ENCODE results near the gene C2CD5.

DNA sequence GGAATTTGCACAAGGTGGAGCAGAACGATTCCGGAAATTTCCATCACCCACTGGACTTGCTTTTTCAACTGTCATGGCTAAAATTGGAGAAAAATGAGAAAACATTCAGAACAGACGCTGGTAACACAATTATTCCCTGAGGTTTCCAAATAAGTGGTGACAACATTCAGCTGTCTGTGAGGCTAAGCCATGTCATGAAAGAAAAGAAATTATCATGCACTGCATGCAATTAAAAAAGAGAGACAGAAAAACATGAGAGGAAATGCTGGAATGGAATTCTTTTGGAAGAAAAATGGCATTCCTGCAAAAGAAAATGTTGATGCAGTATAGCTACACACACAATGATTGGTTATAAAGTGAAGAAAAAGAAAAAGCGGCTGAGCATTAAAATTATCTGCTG lies 87.3 kb downstream of the C2CD5 start:
- TF ChIP-seq EZH2 (IDR thresholded peaks at IDR 0.05; ENCODE audit: borderline replicate concordance, low read depth, low read length, severe bottlenecking): no peak
- TF ChIP-seq CTCF (IDR thresholded peaks at IDR 0.05; ENCODE audit: borderline replicate concordance, extremely low read depth, low read length, poor library complexity, severe bottlenecking): no peak

Measured in DND-41 (cell line).